Measurements from ENCODE around the gene NRP1.

GRCh38 chr10:33301097-33301789 is 33.2 kb downstream of the NRP1 start:
- no peak for TF ChIP-seq CTCF (conservative IDR thresholded peaks at IDR 0.05; ENCODE audit: low read depth, low read length)
- no peak for TF ChIP-seq EZH2 (IDR thresholded peaks at IDR 0.05; ENCODE audit: borderline replicate concordance, low read depth, low read length, poor library complexity, severe bottlenecking)
